ENCODE results near the gene BOC. TPM values are rescaled to one million over a fixed set of nuclear protein-coding genes. Genes with fewer than 3 reads are reported as not detected.
A peak's percentile ranks its signal among the peaks of the same experiment; 100 is the strongest.

BOC gene
- total and polyA plus RNA-seq, 10 of the 15 experiments (the other 5 are each of a cell fraction or from before 2014, with no cell fraction given): 0.18 TPM; not detected in 9

DNA sequence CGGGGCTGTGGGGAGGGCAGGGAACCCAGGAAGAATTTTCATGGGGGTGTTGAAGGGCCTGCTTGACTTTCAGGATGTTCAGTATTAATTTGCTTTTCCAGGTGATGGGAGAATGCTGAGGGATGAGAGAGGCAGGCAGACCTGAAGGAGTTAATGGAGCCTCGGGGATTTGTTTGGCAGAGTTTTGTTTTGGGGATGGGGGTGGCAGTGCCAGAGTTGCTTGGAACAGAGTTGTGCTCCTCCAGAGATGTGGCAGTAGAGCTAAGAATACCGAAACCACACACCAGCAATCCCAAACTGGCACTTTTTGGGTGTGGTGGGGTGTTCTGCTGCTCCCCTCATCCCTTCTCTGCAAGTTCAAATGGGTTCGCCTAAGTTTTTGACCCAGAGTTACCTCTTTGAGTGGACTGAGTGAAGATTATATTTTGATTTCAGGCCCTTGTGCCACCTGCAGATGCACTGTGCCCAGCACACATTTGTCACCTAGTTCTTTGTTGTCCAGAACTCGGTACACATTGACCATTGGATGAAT lies 1.6 kb downstream of the BOC start:
- no peak overlapping the region for H3K4me3 ChIP-seq
- no peaks in the 10 kb centered on the region for H3K36me3 ChIP-seq (ENCODE audit: control insufficient read depth in 2 of 2, insufficient read depth in 2 of 2, low read length in 1 of 2)
- SMC1A ChIA-PET (ENCODE audit: uncharacterized antibody, unreplicated experiment): no interaction called here
- H4K20me1 ChIP-seq (ENCODE audit: control insufficient read depth, insufficient read depth): no peaks in the 10 kb centered on the region
- no peaks in the 10 kb centered on the region for H3K4me1 ChIP-seq (ENCODE audit: control insufficient read depth, insufficient read depth, low read length)
- BruUV-seq (replicated peaks): no TSS peak
- no peak for ATAC-seq
- no peak for DNase-seq (ENCODE audit: low read depth, low spot score)
- no peak for FAIRE-seq
- intact Hi-C loops (cut with micrococcal nuclease; ENCODE audit: unreplicated experiment) (no loop called here), in situ Hi-C loops (cut with MboI) (no loop called here)
- 0 out of 2 replicates have a peak, but pooled peaks have one; percentile 7 for TF ChIP-seq EZH2 (IDR thresholded peaks at IDR 0.05; ENCODE audit: borderline replicate concordance, control insufficient read depth, low read depth, low read length)
- TF ChIP-seq, protein P1, sequence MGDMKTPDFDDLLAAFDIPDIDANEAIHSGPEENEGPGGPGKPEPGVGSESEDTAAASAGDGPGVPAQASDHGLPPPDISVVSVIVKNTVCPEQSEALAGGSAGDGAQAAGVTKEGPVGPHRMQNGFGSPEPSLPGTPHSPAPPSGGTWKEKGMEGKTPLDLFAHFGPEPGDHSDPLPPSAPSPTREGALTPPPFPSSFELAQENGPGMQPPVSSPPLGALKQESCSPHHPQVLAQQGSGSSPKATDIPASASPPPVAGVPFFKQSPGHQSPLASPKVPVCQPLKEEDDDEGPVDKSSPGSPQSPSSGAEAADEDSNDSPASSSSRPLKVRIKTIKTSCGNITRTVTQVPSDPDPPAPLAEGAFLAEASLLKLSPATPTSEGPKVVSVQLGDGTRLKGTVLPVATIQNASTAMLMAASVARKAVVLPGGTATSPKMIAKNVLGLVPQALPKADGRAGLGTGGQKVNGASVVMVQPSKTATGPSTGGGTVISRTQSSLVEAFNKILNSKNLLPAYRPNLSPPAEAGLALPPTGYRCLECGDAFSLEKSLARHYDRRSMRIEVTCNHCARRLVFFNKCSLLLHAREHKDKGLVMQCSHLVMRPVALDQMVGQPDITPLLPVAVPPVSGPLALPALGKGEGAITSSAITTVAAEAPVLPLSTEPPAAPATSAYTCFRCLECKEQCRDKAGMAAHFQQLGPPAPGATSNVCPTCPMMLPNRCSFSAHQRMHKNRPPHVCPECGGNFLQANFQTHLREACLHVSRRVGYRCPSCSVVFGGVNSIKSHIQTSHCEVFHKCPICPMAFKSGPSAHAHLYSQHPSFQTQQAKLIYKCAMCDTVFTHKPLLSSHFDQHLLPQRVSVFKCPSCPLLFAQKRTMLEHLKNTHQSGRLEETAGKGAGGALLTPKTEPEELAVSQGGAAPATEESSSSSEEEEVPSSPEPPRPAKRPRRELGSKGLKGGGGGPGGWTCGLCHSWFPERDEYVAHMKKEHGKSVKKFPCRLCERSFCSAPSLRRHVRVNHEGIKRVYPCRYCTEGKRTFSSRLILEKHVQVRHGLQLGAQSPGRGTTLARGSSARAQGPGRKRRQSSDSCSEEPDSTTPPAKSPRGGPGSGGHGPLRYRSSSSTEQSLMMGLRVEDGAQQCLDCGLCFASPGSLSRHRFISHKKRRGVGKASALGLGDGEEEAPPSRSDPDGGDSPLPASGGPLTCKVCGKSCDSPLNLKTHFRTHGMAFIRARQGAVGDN (IDR thresholded peaks at IDR 0.05): no peak
- peaks cover 12 to 26% of the 10 kb centered on the region in 2 experiments for H3K27me3 ChIP-seq (replicated peaks in 1 of 2; ENCODE audit: control insufficient read depth in 2 of 2, insufficient read depth in 2 of 2, low read length in 1 of 2)
- WGBS (ENCODE audit: insufficient coverage, insufficient replicate concordance, low lambda C conversion rate, missing lambda C conversion rate): 47% methylated on average over 5 of the region's 5 CpGs
- H3K9me3 ChIP-seq (replicated peaks; ENCODE audit: control insufficient read depth, insufficient read depth, low read length): no peaks in the 10 kb centered on the region
- no peaks in the 10 kb centered on the region for H3K79me2 ChIP-seq (ENCODE audit: control insufficient read depth, insufficient read depth, low read length)
- H3K4me2 ChIP-seq (ENCODE audit: control insufficient read depth, insufficient read depth): no peak overlapping the region
- H2AFZ ChIP-seq (ENCODE audit: control insufficient read depth, low read depth, low read length): no peak overlapping the region
- RAD21 ChIA-PET (ENCODE audit: unreplicated experiment): no interaction called here
- no peak overlapping the region for H3K9ac ChIP-seq (ENCODE audit: control insufficient read depth, insufficient read depth, low read length)
- H3K27ac ChIP-seq (ENCODE audit: control insufficient read depth, insufficient read depth): no peak overlapping the region
- CTCF ChIA-PET: no interaction called here
- POLR2A ChIA-PET: no interaction called here

All from GM12878 (cell line).